ENCODE measurements around the gene ZFAND3.

ZFAND3 gene

DNA sequence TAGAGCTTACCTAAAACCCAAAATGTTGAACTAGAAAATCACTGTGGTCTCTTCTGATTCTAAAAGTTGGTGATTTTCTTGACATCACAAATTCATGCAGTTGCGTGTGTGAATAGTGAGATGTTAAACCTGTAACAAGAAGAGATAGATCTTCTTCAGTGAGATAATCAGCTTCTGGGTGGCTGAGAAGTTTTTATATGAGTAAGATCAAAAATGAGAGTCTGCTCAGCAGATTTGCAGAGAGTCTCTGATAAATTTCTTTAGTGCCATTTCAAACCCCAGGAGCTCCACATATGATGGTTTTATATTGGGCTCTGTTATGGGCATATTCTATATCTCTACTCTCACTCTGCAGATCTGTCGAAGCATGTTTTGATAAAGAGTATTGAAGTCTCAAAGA lies 185.4 kb downstream of the ZFAND3 start:
- no peak for DNase-seq (ENCODE audit: low read depth)

DNA sequence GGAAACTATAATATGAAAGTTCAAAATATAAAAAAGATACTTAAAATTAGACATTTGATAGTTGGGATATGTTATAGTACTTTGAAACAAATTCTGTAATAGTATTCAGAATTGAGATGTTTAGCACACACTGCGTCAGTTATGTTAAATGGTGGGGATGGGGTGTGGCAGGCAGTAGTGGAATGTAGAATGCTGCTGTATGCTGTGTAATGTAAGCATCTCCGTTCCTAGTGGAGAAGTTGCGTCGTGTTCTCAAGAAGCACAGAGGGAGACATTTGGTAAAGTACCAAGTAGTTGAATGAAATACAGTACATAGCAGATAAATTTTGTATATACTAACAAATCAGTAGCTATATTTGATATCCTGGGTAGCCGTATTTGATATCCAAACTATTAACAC lies 192.4 kb downstream of the ZFAND3 start:
- DNase-seq (ENCODE audit: low read depth) = no peak

DNA sequence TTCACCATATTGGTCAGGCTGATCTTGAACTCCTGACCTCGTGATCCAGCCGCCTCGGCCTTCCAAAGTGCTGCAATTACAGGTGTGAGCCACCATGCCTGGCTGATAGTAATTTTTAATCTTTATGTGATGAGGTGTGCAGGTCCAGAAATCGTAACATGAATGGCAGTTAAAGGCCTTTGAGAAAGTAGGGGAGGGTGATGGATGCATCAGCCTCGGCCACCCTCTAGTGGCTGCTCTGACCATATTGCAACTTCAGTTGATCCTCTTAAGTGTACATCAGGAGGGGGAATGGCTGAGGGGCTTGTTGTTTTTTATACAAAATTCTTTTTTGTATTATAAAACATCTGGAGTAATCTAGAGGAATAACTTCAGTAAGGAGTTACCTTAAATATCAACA lies 193.0 kb downstream of the ZFAND3 start:
- DNase-seq (ENCODE audit: low read depth) = no peak

DNA sequence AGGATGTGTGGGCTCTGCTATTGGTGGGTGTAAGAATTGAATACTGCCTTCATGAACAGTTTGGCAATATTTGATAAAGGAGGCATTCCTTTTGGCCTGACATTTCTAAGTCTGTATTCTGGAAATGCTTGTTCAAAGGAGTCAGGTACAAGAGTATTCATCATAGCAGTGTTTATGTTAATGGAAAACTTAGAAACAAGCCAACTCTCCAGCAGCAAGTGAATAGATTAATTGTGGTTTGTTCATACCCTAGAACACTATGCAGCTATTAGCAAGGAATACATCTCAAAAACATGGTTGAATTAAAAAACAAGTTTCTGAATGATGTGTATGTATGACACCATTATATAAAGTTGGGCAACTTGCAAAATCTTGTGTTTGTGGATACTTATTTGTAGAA lies 195.8 kb downstream of the ZFAND3 start:
- DNase-seq (ENCODE audit: low read depth) = no peak

DNA sequence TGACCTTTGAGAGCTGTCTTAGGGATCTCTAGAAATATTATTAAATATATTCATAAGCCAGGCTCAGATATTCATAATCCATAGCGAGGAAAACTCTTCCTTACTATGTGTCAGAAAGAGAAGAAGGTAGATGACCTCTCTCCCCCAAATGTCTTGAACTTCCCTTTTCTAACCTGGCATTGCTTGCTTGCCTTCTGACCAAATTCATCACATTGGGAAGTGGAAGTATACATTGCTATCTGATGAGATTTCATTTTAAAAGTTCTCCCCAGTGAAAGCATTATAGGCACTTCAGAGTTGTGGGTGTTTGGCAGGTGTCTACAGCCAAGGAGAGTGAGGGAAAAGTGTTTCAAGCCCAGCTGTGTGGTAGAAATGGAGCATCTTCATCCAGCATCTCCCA lies 197.3 kb downstream of the ZFAND3 start:
- DNase-seq (ENCODE audit: low read depth) = no peak

DNA sequence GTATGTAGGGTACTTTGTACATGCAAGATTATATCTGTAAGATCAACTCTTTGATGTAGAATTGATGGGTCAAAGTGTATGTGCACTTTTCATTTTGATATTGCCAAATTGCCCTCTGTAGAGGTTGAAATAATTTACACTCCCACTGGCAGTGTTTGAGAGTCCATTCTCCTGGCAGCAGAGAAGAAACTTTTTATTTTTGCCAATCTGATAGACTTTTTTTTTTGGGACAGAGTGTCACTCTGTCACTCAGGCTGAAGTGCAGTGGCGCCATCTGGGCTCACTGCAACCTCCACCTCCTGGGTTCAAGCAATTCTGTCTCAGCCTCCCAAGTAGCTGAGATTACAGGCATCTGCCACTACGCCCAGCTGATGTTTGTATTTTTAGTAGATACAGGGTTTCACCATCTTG lies 199.2 kb downstream of the ZFAND3 start:
- DNase-seq (ENCODE audit: low read depth) = no peak

GRCh38 chr6:38020593-38020992 lies 201.1 kb downstream of the ZFAND3 start:
- DNase-seq (ENCODE audit: low read depth) = no peak

GRCh38 chr6:38021029-38021428 lies 201.5 kb downstream of the ZFAND3 start:
- no peak for DNase-seq (ENCODE audit: low read depth)

DNA sequence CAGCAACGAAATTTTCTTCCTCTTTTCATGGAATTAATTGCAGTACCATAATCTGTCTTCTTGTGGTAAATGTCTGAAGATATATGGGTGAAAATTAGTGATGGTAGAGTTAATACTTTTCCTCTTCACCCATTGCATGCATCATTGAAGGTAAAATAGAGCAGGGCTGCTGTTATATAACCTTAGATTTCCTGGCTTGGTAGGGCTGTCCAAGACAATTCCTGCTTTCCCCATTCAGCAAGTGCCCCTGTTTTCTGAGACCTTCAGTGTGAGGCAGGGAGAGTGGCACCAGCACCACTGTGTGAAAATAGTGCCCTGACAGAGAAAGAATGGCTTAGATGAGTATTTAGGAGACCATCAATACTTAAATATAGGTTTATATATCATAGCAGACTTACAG lies 202.0 kb downstream of the ZFAND3 start:
- DNase-seq (ENCODE audit: low read depth) = no peak

GRCh38 chr6:38022688-38023087 lies 203.2 kb downstream of the ZFAND3 start:
- DNase-seq (ENCODE audit: low read depth) = no peak

- no peak for DNase-seq (ENCODE audit: low read depth)
Observed at GRCh38 chr6:38024908-38025307, 205.4 kb downstream of the ZFAND3 start.

- DNase-seq (ENCODE audit: low read depth) = no peak
Observed at GRCh38 chr6:38025451-38025850, 205.9 kb downstream of the ZFAND3 start.

DNA sequence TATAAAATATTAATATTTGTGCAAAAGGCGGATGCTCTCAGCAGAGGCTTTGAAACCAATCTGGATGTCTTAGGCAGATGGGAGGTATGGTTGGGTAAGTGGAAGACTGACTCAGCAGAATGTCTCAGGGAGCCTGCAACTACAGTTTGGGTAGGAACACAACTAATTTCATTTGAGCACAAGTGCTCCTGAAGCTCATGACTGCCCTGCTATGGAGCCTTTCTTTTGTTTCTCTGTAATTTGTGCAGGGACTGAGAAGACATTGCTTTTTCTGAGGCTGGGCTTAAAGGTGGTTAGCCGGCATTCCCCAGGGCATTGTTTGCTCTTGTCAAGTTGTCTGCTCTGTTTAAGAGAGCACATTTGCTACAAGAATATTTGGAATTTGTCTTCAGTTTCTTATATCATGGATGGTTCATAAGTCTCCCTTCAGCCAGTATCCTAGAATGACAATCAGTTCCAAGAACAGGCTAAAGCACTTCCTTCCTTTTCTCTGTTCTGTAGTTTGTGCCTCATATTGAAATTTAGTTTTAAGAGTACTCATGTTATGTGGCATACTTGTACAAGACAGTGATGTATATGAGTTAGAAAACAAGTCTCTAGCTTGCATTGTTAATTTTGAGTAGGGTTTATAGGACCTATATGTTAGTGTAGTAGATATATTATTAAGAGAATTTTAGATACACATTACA lies 208.3 kb downstream of the ZFAND3 start:
- DNase-seq (ENCODE audit: low read depth) = no peak

GRCh38 chr6:38030380-38030779 lies 210.9 kb downstream of the ZFAND3 start:
- DNase-seq (ENCODE audit: low read depth) = no peak

- DNase-seq (ENCODE audit: low read depth) = no peak
Observed at GRCh38 chr6:38032797-38033196, 213.3 kb downstream of the ZFAND3 start.

GRCh38 chr6:38033442-38033982 lies 214.0 kb downstream of the ZFAND3 start:
- no peak for DNase-seq (ENCODE audit: low read depth)

DNA sequence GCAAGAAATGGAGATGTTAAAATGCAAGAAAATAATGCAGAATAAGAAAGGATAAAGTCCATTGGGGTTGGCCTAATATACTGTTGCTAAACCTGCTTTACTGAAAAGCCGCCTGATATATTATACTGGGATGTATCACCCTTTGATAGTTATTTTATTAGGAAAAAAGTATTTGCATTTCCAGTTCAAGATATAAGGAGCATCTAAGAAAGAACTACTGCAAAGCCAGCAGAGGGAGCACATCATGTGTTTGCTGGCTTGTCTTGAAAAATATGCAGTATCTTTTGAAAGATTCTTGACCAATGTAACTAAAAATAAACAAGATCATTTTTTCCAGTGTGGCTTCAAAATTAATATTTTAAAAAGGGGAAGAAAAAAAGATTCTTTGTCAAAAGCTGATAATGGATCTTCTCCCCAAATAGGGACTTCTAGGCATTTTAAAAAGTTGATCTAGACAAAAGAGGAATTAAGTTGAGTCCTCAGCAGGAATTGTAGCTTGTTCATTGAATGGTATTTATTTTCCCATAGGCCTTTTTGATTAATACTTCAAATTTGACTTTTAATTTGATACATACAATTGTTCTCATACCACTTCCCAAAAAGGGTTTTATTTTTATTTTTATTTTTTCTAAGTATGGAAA lies 214.9 kb downstream of the ZFAND3 start:
- no peak for DNase-seq (ENCODE audit: low read depth)

DNA sequence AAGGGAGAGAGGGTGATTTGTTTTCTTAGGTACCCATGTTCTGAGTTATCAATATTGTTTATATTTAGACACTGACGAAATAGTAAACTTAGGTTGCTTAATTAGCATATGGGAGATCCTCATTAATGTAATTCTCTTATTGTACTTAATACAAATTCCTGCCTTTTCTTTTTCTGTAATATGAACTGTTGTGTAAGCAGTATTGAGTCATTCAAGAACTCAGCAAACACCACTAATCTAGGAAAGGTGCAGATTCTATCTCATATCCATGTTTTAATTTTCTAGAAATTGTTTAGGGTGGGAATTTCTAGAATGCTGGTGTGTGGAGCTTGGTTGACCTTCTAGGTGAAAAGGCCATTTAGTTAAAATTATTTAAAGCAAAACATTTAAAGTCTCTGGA lies 216.0 kb downstream of the ZFAND3 start:
- no peak for DNase-seq (ENCODE audit: low read depth)

DNA sequence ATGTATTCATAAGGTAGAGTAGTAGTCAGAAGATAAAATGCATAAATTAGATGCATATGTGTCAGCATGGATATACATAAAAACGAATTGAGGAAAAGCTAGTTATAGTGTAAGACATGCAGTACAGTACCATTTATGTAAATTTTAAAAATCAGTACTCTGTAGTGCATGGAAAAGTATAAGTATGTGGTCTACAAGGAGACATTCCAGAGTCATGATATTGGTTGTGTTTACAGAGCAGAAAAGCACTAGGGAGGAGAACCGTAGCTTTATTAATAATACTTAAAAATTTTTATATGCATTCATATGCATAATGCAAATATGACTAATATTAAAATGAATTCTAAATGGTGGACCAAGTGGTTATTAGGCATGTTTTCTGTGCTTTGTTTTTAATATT lies 220.0 kb downstream of the ZFAND3 start:
- DNase-seq (ENCODE audit: low read depth) = no peak

DNA sequence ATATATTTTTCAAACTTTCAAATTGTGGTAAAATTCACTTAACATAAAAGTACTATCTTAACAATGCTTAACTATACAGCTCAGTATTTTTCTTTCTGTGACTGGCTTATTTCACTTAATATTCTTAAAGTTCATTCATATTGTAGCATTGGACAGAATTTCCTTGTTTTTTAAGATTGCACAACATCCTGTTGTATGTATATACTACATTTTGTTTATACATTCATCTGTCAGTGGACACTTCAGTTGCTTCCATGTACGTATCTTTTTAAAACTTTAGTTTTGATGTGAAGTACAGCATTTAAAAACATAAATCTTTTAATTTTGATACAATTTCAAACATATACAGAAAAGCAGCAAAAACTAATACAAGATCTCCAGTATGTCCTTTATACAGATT lies 220.7 kb downstream of the ZFAND3 start:
- DNase-seq (ENCODE audit: low read depth) = no peak

DNA sequence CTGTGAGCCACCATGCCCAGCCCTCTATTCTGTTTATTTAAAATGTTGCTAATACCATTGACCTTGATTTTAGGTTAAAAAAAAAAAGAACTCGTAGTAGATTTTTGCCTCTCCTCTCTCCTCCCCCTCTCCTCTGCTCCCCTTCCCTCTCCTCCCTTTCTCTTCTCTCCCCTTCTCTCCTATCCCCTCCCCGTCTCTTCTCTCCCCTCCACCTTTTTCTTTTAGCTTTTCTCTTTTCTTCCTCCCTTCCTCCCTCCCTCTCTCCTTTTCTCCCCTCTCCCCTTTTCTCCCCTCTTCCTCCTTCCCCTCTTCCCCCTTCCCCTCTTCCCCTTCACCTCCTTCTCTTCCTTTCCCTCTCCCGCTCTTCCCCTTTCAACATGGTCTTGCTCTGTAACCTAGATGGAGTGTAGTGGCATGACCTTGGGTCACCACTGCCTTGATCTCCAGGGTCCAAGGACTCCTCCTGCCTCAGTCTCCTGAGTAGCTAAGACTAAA lies 223.8 kb downstream of the ZFAND3 start:
- DNase-seq (ENCODE audit: low read depth) = no peak

- no peak for DNase-seq (ENCODE audit: low read depth)
Observed at GRCh38 chr6:38045701-38046305, 226.3 kb downstream of the ZFAND3 start.

DNA sequence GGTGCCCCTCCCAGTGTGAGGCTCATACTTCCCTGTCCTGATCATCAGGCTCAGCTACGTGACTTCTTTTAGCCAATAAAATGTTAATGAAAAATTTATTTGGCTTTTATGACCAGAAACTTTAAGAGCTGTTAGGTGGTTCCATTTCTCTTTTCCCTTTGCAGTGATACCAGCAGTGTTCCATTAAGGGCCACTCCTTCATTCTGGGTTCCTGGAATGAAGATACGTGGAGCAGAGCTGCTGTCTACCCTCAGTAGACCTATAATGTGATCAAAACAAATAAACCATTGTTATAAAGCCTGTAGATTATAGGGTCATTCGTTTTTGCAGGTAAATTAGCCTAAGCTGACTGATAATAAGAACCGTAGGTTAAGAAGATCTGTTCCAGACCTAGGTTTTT lies 228.0 kb downstream of the ZFAND3 start:
- DNase-seq (ENCODE audit: low read depth) = no peak
